Astrocyte of the cerebellum (primary cell): Measurements from ENCODE around the gene HSPA4L.
A peak's percentile ranks its signal among the peaks of the same experiment; 100 is the strongest.

Experiments used
- DNase-seq: peaks from one replicate; pipeline ENCODE4 v3.0.0-alpha.2; 2011; ENCODE audit warnings: low read depth
- H3K4me3 ChIP-seq: 2 replicates; pipeline ENCODE4 v1.5.1; 2011; ENCODE audit warnings: mild to moderate bottlenecking, low read depth, low read length, moderate library complexity
- in situ Hi-C: cut with HindIII; loops from 2 replicates; pipeline ENCODE4 v1.10.0; 2017; ENCODE audit warnings: low sequenced_read_pairs
- TF ChIP-seq, protein P1 (sequence below): IDR thresholded peaks from 2 replicates; pipeline ENCODE4 v1.5.1; 2012; ENCODE audit warnings: low read length, low read depth, moderate library complexity, mild to moderate bottlenecking; ENCODE audit errors: missing control alignments

Gene HSPA4L

DNA sequence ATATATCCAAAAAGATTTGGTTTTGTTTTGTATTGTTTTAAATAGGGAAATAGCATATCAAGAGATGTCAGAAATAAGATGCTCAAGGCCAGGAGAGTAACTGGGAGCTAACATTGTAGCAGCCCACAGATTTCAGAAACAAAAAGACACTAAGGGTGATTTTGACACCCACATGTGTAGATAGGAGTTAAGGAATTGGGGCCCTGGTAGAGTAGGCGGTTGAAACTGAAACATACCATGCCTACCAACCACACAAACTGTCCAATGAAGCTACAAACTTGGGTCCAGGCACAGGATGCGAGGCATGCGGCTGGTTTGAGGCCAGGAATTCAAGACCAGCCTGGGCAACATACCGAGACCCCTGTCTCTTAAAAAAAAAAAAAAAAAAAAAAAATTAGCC, 6.3 kb upstream of the HSPA4L start:
- DNase-seq: no peak
- TF ChIP-seq, protein P1, sequence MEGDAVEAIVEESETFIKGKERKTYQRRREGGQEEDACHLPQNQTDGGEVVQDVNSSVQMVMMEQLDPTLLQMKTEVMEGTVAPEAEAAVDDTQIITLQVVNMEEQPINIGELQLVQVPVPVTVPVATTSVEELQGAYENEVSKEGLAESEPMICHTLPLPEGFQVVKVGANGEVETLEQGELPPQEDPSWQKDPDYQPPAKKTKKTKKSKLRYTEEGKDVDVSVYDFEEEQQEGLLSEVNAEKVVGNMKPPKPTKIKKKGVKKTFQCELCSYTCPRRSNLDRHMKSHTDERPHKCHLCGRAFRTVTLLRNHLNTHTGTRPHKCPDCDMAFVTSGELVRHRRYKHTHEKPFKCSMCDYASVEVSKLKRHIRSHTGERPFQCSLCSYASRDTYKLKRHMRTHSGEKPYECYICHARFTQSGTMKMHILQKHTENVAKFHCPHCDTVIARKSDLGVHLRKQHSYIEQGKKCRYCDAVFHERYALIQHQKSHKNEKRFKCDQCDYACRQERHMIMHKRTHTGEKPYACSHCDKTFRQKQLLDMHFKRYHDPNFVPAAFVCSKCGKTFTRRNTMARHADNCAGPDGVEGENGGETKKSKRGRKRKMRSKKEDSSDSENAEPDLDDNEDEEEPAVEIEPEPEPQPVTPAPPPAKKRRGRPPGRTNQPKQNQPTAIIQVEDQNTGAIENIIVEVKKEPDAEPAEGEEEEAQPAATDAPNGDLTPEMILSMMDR: no peak
- H3K4me3 ChIP-seq: no peak overlapping the region
- in situ Hi-C loops: no loop called here

DNA sequence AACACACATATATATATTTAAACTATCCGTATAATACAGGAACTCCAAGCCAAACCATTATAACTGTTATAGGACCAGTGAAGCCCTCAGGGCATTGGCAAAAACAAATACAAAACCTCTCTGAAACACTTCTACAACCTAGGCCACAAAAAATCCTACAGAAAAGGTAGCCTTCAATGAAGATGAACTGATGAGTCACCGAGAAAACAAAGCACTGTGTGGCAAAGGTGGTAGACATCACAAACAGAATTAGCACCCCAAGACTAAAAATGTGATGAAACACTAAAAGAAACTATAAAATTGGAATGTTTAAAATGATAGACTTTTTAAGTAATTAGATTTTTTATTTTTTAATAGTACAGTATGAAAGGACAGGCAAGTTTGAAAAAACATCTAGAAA, 5.5 kb upstream of the HSPA4L start:
- DNase-seq: no peak
- no peak overlapping the region for H3K4me3 ChIP-seq
- in situ Hi-C loops: no loop called here
- TF ChIP-seq, protein P1: no peak

DNA sequence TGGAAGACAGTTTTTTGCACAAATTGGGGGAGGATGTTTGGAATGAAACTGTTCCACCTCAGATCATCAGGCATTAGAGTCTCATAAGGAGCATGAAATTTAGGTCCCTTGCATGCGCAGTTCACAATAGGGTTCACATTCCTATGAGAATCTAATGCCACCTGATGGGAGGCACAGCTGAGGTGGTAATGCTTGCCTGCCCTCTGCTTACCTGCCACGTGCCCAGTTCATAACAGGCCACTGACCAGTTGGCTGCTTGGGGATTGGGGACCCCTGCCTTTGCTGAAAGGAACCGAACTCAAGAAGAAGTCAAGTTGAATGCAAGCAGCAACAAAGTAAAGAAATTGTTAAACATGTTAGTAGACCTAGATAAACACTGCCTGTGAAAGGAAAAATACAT, 4.6 kb upstream of the HSPA4L start:
- H3K4me3 ChIP-seq: no peak overlapping the region
- in situ Hi-C loops: no loop called here
- TF ChIP-seq, protein P1: no peak
- no peak for DNase-seq

DNA sequence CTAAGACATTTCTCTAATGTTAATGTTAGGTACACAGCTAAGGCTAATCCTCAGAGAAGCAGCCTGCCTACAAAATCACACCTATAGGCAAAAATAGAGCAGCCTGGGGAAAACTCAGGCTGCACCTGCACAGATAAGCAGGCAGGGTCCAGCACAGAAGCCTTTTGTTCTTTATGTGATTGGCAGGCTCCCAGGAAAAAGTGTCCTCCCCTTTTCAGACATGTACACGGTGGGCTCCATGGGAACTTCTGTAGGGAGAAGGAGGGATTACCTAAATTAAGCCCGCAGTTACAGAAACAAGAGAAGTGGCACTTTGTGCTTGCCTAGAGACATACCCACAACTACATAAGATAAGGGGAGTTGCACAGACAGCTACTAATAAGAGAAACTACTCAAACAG, 4.0 kb upstream of the HSPA4L start:
- TF ChIP-seq, protein P1: no peak
- H3K4me3 ChIP-seq: no peak overlapping the region
- DNase-seq: no peak
- in situ Hi-C loops: no loop called here

DNA sequence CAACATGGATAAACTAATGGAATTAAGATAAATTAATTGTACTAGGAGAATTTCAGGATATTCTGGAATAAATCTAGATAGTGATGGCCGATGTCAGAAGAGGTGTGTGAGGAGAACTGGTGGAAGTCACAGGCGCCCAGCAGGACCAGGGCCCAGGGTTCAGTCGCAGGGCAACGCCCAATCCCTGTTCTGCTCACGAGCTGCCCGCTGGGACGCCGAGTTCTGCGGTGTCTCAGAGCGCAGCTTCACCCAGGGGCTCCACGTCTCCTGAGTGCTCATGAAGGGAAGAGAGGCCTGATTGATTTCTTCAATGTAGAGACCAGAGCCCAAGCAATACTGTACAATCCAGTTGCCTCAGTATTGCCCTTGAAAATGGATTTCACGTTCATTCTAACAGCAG, 1.5 kb upstream of the HSPA4L start:
- TF ChIP-seq, protein P1: no peak
- H3K4me3 ChIP-seq: no peak overlapping the region
- no peak for DNase-seq
- in situ Hi-C loops: no loop called here

DNA sequence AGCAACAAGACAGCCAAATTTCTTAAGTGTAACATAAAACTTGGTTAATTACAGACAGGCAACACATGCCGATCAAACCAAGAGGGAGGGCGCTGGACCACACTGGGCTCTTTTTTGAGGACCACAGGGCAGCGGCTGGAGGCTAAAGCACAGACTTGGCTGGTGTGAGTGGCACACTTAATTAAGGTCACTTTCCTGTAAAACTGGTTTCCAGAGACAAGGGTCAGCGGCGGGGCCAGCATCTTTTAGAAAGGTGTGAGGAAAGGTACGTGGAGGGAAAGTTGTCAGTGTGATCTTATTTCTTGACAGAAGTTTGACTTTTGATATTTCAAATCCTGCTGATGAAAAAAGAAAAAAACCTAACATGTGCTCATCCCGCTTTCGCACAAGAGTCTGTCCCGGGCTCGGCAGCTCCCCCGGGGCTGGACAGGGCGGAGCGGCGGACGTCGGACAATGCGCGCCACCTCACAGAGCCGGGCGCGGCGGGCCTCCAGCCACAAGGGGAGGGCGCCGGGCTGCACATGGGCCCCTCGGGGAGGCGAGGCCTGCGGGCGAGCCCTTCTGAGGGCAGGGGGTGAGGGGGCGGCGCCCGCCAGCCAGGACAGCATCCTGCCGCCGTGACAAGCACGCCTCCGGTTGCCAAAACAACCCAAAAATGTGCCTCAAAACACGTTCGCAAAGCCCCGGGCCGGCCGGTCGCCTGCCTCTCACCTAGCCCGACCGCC, 660 bp upstream of the HSPA4L start:
- H3K4me3 ChIP-seq: peak overlapping the region; percentile 87
- no peak for DNase-seq
- in situ Hi-C loops: no loop called here
- TF ChIP-seq, protein P1: no peak
